K562 (cell line): ENCODE results near the gene ITPK1.

Experiments
- ELF4 ChIP-seq: fragments of 450-650 bp; formaldehyde crosslinking; IDR thresholded peaks from 2 replicates; pipeline ENCODE4 v1.4.0; 2022; ENCODE audit warnings: missing genetic modification characterization
- MEF2A ChIP-seq: IDR thresholded peaks from 2 replicates; pipeline ENCODE4 v1.6.1; 2011; ENCODE audit warnings: low read depth, mild to moderate bottlenecking, low read length, moderate library complexity; ENCODE audit not compliant: control insufficient read depth
- MTF1 ChIP-seq: fragments of 250-450 bp; sonication (Bioruptor Pico); IDR thresholded peaks from 2 replicates; pipeline ENCODE4 v1.9.0; 2021; ENCODE audit warnings: moderate library complexity, mild to moderate bottlenecking, inconsistent platforms, borderline replicate concordance
- POLR2AphosphoS5 ChIP-seq: IDR thresholded peaks from 2 replicates; pipeline ENCODE4 v1.6.1; 2011; ENCODE audit warnings: mild to moderate bottlenecking, low read depth, low read length, moderate library complexity; ENCODE audit not compliant: control insufficient read depth, insufficient read depth
- SNIP1 ChIP-seq: fragments of 450-650 bp; IDR thresholded peaks from 2 replicates; pipeline ENCODE4 v1.7.1; 2017; ENCODE audit warnings: low read depth, mild to moderate bottlenecking
- YY1 ChIP-seq, 3 experiments: IDR thresholded peaks; 2 replicates each; pipeline ENCODE4 v1.6.1; 2011; ENCODE audit warnings: low read length in 2 of 3, mild to moderate bottlenecking in 2 of 3, moderate library complexity in 2 of 3, borderline replicate concordance in 1 of 3, control low read depth in 1 of 3, low read depth in 1 of 3; ENCODE audit not compliant: insufficient read depth in 3 of 3, insufficient replicate concordance in 2 of 3, control insufficient read depth in 1 of 3, insufficient read length in 1 of 3; ENCODE audit errors: extremely low read depth in 1 of 3
- ZBTB17 ChIP-seq: fragments of 450-650 bp; formaldehyde crosslinking; IDR thresholded peaks from 2 replicates; pipeline ENCODE4 v1.4.0; 2020; ENCODE audit warnings: mild to moderate bottlenecking
- ZNF133 ChIP-seq: fragments of 250-450 bp; sonication (Bioruptor Pico); IDR thresholded peaks from 2 replicates; pipeline ENCODE4 v1.4.0; 2020; ENCODE audit warnings: mild to moderate bottlenecking
- TF ChIP-seq, protein P1 (sequence below): sonication (generic); formaldehyde crosslinking; IDR thresholded peaks from 2 replicates; pipeline ENCODE4 v1.8.0; 2022; ENCODE audit warnings: mild to moderate bottlenecking, missing genetic modification reagents
- TF ChIP-seq, protein P2 (sequence below): sonication (generic); formaldehyde crosslinking; IDR thresholded peaks from 2 replicates; pipeline ENCODE4 v1.8.1; 2023; ENCODE audit warnings: mild to moderate bottlenecking, missing genetic modification reagents, moderate library complexity
- TF ChIP-seq, protein P3 (sequence below), 3 experiments: IDR thresholded peaks in 2 of 3; conservative IDR thresholded peaks in 1 of 3; 2 replicates each; pipeline ENCODE4 v1.5.1; 2011 to 2012; ENCODE audit warnings: low read length in 3 of 3, mild to moderate bottlenecking in 3 of 3, control low read depth in 2 of 3, improper control_type of control experiment in 1 of 3, inconsistent platforms in 1 of 3, low read depth in 1 of 3, mixed read lengths in 1 of 3, moderate library complexity in 1 of 3; ENCODE audit not compliant: insufficient read depth in 2 of 3

DNA sequence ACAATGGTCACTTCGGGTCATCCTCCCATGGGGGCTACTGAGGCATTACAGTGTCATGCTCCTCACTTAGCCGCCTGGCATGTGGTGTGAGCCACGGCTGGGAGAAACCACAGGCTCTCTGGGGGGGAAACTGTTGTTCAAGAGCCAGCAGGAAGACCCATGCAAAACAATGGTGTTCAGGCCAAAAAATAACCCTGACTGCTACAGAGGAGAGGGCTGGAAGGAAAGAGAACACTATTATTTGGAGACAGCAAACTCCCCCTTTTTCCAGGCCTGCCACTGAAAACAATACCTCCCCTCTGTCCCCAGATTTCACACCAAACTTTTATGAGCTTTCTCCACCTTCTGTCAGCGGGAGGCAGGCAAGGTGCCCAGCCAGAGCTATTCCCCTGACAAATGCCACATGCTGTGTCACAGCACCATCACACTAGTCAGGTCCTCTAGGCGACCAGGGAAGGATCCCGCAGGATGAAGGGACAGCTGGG is 109.1 kb downstream of the ITPK1 start:
- no peak for TF ChIP-seq MEF2A
- TF ChIP-seq, protein P1, sequence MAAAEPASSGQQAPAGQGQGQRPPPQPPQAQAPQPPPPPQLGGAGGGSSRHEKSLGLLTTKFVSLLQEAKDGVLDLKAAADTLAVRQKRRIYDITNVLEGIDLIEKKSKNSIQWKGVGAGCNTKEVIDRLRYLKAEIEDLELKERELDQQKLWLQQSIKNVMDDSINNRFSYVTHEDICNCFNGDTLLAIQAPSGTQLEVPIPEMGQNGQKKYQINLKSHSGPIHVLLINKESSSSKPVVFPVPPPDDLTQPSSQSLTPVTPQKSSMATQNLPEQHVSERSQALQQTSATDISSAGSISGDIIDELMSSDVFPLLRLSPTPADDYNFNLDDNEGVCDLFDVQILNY (CRISPR knock-in tag): no peak
- no peak for TF ChIP-seq ZBTB17 (CRISPR knock-in tag)
- TF ChIP-seq, protein P2, sequence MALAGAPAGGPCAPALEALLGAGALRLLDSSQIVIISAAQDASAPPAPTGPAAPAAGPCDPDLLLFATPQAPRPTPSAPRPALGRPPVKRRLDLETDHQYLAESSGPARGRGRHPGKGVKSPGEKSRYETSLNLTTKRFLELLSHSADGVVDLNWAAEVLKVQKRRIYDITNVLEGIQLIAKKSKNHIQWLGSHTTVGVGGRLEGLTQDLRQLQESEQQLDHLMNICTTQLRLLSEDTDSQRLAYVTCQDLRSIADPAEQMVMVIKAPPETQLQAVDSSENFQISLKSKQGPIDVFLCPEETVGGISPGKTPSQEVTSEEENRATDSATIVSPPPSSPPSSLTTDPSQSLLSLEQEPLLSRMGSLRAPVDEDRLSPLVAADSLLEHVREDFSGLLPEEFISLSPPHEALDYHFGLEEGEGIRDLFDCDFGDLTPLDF (CRISPR knock-in tag): no peak
- no peak for TF ChIP-seq SNIP1
- TF ChIP-seq ZNF133 (CRISPR knock-in tag): no peak
- TF ChIP-seq YY1 (IDR thresholded peaks at IDR 0.05; ENCODE audit: borderline replicate concordance in 1 of 3, control insufficient read depth in 1 of 3, extremely low read depth in 1 of 3, insufficient read depth in 3 of 3, insufficient read length in 1 of 3, insufficient replicate concordance in 2 of 3, low read depth in 1 of 3, low read length in 2 of 3): no peak
- no peak for TF ChIP-seq ELF4 (CRISPR knock-in tag)
- no peak for TF ChIP-seq POLR2AphosphoS5
- TF ChIP-seq MTF1 (CRISPR knock-in tag): no peak
- TF ChIP-seq, protein P3, sequence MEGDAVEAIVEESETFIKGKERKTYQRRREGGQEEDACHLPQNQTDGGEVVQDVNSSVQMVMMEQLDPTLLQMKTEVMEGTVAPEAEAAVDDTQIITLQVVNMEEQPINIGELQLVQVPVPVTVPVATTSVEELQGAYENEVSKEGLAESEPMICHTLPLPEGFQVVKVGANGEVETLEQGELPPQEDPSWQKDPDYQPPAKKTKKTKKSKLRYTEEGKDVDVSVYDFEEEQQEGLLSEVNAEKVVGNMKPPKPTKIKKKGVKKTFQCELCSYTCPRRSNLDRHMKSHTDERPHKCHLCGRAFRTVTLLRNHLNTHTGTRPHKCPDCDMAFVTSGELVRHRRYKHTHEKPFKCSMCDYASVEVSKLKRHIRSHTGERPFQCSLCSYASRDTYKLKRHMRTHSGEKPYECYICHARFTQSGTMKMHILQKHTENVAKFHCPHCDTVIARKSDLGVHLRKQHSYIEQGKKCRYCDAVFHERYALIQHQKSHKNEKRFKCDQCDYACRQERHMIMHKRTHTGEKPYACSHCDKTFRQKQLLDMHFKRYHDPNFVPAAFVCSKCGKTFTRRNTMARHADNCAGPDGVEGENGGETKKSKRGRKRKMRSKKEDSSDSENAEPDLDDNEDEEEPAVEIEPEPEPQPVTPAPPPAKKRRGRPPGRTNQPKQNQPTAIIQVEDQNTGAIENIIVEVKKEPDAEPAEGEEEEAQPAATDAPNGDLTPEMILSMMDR (IDR thresholded peaks at IDR 0.05 in 2 of 3, conservative IDR thresholded peaks at IDR 0.05 in 1 of 3; ENCODE audit: insufficient read depth in 2 of 3, low read depth in 1 of 3, low read length in 3 of 3): no peak
